ENCODE results near the gene TRAPPC1. TPM values are rescaled to one million over a fixed set of nuclear protein-coding genes. Genes with fewer than 3 reads are reported as not detected.

Gene TRAPPC1
- total RNA-seq, 1 donor from 2014 or later, result 135 TPM

DNA sequence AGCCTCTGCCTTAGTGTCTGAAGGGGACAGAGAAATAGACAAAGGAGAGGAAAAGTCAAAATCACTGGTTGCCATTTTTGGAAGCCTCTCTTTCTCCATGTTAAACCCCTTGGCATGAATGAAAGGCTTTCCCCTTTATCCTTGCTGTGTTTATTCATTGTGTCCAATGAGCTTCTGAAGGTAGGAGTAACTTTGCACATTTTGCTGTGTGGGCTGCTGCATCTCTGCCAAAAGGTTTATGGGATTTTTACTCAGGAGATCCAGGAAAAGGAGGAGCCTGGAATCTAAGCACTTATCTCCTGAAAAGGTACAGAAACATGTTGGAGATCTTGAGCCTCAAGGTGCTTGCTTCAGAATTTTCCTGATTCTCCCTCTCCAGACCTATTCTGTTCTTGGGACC, 4.1 kb upstream of the TRAPPC1 start:
- Histone ChIP-seq H3K4me1 (peaks cover 10% of the 10 kb centered on the region), H3K4me3 (no peak overlapping the region), H3K27me3 (no peaks in the 10 kb centered on the region), H3K36me3 (peaks cover 50% of the 10 kb centered on the region), H3K9me3 (no peaks in the 10 kb centered on the region), H3K27ac (no peak overlapping the region)
- DNase-seq (no peak), ATAC-seq (no peak)
- TF ChIP-seq CTCF (IDR thresholded peaks at IDR 0.05), result no peak
- intact Hi-C loops (cut with DNase I), result no loop called here

GRCh38 chr17:7932949-7933348, 1.2 kb upstream of the TRAPPC1 start:
- peak overlapping the region; percentile 83 for H3K4me3 ChIP-seq
- H3K4me1 ChIP-seq, result peaks cover 10% of the 10 kb centered on the region
- H3K36me3 ChIP-seq, result peaks cover 33% of the 10 kb centered on the region
- ATAC-seq (peak; percentile 51), DNase-seq (peak; percentile 80)
- peak overlapping the region; percentile 85 for H3K27ac ChIP-seq
- no peak for TF ChIP-seq CTCF (IDR thresholded peaks at IDR 0.05)
- no peaks in the 10 kb centered on the region for H3K27me3 ChIP-seq
- no peaks in the 10 kb centered on the region for H3K9me3 ChIP-seq
- intact Hi-C loops (cut with DNase I), result no loop called here

GRCh38 chr17:7932483-7932891, 741 bp upstream of the TRAPPC1 start:
- Histone ChIP-seq H3K9me3 (no peaks in the 10 kb centered on the region), H3K36me3 (peaks cover 30% of the 10 kb centered on the region), H3K27ac (peak overlapping the region; percentile 85), H3K27me3 (no peaks in the 10 kb centered on the region), H3K4me1 (peaks cover 10% of the 10 kb centered on the region), H3K4me3 (peak overlapping the region; percentile 83)
- ATAC-seq, result peak; percentile 37
- TF ChIP-seq CTCF (IDR thresholded peaks at IDR 0.05), result no peak
- no peak for DNase-seq
- intact Hi-C loops (cut with DNase I), result no loop called here

- no peak for DNase-seq
These were observed 710 bp downstream of the TRAPPC1 start for GRCh38 chr17:7930841-7931631.

GRCh38 chr17:7929158-7930023, 2.4 kb downstream of the TRAPPC1 start, which contains the start of gene KCNAB3:
Gene KCNAB3, minus strand, starts transcription at chr17:7929856. Its CDS starts 421 bp downstream, at chr17:7929435.
- ATAC-seq (no peak), DNase-seq (no peak)
- no peak within 1 kb of the TSS for H3K27ac ChIP-seq
- H3K4me1 ChIP-seq, result peaks cover 10% of the 10 kb centered on the region
- no peak within 1 kb of the TSS for H3K4me3 ChIP-seq
- no peaks in the 10 kb centered on the region for H3K9me3 ChIP-seq
- H3K36me3 ChIP-seq, result peaks cover 8% of the 10 kb centered on the region
- intact Hi-C loops (cut with DNase I), result no loop called here
- no peak for TF ChIP-seq CTCF (IDR thresholded peaks at IDR 0.05)
- no peaks in the 10 kb centered on the region for H3K27me3 ChIP-seq

More at GRCh38 chr17:7930841-7931631, 710 bp downstream of the TRAPPC1 start:
- Histone ChIP-seq H3K4me3 (peak overlapping the region; percentile 83), H3K9me3 (no peaks in the 10 kb centered on the region), H3K4me1 (peaks cover 10% of the 10 kb centered on the region), H3K27me3 (no peaks in the 10 kb centered on the region), H3K36me3 (peaks cover 16% of the 10 kb centered on the region), H3K27ac (peak overlapping the region; percentile 85)
- intact Hi-C loops (cut with DNase I), result no loop called here
- no peak for ATAC-seq
- TF ChIP-seq CTCF (IDR thresholded peaks at IDR 0.05), result no peak
